HG03432 (cell line): ENCODE results near the gene IKZF1.

Source experiments
- ATAC-seq: cut with Tn5 transposase; IDR thresholded peaks from one replicate; pipeline ENCODE4 v1.9.1; 2021; ENCODE audit warnings: mild to moderate bottlenecking, moderate library complexity; ENCODE audit not compliant: unreplicated experiment

The IKZF1 gene

DNA sequence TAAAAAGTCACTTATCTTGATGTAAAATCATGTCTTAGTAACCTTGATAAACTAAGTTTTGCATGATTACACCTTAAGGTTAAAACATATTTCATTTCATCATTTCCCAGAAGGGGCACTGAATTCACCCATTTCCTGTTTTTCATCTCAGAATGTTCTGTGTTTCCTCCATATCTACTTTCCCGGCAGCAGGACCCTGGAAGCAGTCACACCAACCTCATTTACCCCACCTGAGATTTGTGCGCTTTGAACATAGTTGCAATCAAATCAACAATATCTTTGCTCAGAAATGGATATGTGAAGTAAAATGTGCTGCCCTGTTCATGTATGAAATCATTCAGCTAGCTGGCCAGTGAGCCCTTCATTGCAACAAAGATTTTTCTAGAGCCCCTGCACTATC lies 46.8 kb downstream of the IKZF1 start:
- no peak for ATAC-seq

DNA sequence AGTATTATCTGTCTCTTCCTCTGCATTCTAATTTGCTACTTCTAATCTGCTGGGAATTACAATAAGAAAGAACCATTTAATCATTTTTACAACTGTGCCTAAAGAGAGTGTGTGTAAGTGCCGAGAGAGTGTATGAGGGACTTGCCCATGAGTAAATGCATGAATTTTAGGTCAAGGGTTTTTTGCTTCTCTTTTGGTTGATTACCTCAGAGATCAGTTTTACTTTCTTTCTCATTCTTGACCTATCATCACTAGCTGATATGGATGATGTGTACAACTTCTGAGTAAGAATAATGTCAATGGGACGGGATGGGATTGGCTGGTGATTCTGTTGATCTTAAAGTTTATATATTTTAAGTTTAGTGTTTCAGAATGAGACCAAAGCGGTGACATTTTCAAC lies 47.8 kb downstream of the IKZF1 start:
- ATAC-seq = peak; percentile 86

DNA sequence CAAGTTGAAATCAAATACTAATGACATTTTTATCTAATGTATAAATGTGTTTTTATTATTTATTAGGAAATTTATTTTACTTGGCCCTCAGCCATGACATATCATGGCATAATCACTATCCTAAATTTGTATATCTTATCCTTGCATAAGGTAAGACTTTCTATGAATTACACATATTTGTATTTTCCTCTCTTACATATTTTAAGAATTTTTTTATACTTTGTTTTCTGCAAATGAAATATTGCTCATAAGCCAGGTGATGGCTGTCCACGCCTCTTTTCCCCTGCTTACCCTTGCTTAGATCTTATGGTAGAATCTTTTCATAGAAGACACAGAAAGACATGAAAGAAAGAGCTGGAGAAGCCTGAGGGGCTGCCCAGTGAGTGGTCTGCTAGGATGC lies 48.2 kb downstream of the IKZF1 start:
- no peak for ATAC-seq

DNA sequence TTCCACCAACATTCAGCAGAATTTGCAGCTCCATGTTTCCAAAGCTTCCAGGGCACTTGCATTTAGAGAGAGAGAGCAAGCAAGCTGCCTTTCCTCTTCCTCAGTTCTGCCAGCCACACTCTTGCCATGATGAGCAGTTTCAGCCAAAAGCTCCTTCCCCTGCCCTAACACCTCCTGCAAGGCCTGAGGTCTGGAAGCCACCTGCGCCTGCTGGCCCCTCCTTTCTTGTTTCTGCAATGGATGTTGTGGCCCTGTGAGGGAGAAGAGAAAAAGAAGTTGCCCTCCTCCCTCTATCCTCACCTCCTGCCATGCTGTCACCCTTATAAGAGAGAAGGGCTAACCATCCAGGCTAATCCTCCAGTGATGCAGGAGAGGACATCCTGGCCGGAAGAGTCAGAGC lies 48.7 kb downstream of the IKZF1 start:
- ATAC-seq = no peak

DNA sequence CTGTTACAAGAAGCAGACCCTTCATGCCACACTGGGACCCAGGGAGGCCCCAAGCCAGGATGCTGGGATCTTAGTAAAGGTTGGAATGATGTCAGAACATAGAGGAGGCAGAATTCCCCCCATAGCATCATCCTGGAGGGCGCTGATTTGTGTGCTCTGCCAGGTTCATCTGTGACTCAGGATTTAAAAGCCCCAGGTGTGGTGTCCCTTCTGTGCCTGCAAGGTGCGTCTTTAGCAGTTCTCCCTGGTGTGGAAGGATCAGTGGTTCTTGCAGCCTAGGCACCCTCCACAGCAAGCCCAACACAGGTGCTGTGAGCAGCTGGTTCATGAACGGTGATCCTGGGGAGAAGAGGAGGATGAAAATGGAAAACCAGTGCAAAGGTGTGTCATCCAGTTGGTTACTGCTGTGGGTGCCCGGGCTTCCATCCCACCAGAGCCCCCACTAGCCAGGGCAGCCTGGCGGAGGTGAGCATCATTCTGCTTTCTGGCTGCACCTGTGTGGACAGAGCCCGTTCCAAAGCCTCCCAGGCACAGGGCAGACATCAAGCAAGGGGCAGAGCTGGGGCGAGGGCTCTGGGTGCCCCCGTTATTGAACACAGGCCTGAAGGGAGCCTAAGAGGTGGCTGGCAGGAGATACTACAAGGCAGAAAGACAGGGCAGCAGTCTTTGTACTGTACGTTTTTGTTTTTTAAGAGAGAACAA lies 49.5 kb downstream of the IKZF1 start:
- no peak for ATAC-seq

DNA sequence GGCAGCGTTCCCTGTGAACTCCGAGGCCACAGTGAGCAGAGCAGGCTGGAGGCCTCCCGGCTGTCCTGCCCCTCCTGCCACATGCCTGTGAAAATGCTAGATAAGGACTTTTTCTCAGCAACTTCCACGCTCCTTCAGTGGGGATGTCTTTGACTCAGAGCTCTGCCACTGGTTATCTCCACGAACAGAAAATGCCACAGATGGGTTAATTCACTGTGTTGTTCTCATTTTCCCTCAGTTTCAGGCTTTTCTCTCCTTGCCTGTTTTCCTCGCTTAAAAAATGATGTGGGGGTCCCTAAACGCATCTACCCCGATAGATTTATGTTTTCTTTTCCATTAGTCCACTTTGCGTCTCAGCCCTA lies 51.3 kb downstream of the IKZF1 start:
- no peak for ATAC-seq

DNA sequence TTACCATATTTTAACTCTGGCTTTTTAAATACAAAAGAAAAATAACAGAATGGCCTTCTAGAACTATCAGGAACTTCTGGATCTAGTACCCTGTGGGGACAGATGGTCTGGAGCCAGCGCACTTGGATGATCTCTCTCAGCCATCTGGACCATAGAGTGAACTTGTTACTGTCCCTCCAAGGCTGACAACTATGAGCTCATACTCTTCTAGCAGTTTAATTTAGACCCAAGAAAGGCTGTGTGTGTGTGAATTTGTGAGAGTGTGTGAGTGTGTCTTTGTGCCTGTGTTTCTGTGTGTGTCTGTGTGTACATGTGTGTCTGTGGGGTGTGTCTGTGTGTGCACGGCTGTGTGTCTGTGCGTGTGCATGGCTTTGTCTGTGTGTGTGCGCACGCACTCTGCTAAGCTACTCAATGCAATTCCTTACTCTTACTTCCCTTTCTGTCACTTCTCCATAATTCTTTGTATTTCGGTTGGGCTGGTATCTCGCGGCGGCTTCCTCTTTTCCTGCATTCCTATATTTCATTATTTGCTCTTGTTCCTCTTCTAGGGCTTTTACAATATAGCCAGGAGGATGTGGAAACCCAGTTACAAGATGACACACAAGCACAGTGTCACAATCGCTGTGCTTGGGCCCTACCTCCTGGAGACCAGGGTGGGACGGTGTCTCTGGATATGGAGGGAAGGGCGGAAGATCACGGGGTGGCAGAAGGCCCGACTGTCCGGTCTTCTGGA lies 51.9 kb downstream of the IKZF1 start:
- ATAC-seq = no peak

DNA sequence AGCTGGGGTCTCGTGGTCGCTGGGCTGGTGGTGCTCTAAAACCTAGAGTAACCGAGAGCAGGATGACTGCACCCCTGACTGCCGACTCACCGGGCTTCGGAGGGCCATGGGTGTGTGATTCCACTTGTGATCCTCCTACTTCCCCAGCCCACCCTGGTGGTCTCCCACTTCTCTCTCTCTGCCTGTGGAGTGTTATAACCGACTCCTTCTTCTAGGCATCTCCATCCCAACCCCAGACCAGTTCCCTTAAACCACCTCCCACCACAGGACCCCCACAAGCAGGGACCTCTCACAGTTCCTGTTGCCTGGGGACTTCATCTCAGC lies 52.4 kb downstream of the IKZF1 start:
- no peak for ATAC-seq

DNA sequence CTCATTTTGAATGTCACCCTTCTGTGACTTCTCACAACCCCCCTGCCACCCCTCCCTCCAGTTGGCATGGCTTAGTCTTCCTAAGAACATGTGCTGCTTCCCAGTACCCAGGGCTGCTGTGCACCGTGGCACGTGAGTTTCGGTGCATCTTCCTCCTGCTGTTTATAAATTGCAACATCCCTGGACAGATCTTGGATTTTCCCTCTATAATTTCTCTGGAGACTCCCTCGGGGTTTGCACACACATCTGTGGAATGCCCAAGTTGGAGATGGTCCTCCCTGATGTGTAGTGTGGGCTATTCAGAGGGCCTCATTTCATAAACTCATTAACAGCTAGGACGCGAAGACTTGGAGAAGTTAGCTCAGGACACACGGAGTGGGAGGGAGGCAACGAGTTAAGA lies 52.9 kb downstream of the IKZF1 start:
- ATAC-seq = no peak

DNA sequence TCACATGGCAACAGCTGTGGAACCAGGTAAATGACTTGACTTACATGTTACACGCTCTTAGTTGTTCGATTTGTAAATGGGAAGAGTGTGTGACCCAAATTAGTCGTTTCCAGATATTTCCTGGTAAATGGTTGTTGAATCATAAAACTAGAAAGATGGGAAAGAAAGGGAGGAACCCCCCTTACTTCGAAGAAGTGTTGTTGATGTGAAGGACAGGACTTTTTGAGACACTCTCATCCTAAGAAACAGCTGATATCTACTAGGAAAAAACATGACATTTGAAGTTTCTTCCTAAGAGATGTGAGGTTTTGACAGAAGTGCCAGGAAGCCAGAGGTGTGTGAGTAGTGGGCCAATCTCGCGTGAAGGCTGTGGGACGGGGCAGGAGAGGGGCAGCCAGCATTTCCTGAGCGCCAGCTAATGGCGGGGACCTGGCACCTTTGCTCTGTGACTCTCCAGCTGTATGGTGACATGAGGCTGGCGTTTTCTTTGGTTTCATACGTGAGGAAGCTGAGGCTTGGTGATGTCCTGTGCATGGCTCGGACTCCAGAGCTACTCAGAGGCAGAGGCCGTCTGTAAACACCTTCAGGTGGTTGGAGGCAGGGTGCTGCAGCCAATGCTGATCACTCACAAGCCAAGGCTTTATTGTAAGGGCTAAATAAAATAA lies 53.7 kb downstream of the IKZF1 start:
- ATAC-seq = no peak

DNA sequence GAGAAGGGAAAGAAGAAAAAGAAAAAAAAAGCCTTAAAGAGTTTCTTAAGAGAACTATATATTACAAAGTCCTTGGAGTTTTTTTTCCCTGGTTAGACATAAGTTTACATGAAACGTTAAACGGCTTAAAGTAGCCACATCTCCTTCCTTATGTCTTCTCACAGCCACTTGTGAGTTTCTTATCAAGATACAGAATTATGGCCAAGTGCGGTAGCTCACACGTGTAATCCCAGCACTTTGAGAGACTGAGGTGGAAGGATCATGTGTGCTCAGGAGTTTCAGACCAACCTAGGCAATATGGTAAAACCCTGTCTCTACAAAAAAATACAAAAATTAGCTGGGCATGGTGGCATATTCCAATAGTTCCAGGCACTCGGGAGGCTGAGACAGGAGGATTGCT lies 54.3 kb downstream of the IKZF1 start:
- no peak for ATAC-seq

DNA sequence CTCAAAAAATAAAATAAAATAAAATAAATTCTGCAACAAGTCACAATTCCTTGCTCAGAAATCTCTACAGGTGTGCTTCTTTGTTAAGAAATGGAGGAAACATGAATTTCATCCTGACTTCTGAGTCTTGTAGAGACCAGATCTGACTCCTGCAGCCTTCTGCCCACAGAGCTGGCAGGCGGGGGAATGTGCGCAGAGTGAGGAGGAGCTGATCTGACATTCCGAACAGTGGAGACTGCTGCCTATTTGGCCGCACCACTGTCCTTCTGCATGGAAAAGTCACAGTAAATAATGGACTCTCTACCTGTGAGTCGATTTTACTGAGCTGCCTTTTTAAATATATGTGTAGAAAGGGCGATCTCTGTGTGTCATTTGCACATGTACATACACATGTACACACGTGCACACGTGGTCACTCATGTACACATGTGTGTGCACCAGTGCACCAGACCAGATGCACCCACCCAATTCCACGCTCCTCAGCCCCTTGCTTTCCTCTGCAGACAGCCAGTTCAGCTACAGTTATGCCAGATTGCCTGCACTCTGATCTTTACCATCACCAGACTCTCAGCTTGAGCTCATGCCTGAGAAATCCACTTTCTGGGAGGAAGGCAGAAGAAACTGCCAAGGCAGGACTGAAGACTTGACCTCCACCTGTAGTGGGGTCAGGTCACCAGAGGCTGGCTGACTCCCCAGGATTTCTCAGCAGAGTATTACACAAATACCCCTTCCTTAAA lies 54.9 kb downstream of the IKZF1 start:
- no peak for ATAC-seq

DNA sequence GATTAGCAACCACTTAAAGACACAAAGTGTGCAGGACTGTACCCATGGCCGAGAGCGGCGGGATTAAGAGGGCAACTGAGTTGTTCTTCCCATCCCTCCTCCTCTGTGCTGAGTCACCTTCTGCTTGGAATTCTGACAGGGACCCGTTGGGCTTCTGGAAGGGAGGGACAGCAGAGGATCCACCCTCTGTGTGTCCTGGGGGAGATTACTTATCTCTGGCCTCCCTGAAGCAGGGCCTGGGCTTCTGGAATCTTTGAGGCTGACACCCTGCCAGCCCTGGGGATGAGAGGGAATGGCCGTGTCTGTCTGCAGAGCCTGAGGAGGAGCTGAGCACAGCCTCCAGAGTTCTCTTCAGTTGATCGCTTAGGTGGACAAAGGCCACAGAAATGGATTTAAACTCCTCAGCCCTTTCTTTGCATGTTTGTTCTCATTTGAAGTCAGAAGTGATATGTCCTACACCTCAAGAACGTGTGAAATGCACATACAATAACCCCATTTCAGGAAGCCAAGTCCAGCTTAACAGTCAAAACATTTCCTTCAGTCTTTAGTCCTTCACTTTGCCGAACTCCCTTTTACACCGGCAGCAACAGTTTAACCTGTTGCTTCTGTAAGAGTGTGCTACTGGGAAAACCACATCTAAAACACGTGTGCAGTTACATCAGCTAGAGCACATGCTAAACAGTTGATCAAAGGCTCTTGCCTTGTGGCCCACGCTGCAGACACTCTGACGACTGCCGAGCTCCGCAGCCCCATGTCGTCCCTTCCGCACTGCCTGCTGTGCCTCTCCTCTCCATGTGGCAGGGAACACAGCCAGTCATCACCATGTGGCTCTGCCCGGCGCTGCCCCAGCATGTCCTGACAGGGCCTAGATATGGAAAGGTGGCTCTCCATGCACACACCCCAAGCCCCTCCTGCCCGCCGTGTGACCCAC lies 55.7 kb downstream of the IKZF1 start:
- no peak for ATAC-seq

DNA sequence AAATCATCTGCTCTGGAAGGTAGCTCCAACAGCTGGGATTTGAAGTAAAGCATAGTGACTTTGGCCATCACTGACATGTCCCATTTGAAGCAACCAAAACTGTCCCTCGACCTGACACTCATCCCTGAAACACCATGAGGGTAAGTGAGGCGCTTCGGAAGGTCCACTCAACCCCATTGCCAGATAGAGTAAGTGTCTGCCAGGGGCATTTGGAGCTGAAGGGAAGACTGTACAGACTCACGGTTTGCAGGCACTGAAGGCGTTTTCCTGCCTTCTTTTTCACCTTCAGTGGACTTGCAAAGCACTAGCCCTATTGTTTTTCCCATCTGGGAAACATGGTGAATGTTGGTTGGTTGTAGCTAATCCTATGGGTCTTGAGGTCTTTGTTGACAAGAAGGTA lies 57.6 kb downstream of the IKZF1 start:
- no peak for ATAC-seq

DNA sequence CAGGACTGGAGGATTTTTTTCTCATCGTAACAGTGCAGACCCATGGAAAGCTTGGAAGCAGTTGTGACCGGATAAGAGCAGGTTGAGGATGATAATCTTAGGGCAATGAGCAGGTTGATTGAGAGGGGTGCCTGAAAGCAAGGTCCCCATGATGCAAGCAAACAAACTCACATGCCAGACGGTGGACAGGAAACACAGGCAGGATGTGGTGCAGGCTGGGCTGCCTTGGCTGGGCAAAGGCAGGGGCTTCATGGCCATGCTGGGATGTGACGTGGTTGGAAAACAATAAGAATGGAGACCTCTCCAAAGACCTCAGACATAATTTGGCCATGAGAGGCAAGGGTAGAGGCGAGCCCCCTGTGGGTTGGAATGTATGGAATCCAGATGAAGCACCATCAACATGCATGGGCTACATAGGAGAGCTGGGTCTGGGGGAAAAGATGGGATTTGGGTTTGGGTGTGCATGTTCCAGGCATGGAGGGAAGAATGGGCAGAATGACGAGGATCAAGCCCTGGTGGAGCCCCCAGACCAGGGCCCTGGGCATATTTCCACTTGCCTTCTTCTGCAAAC lies 58.3 kb downstream of the IKZF1 start:
- ATAC-seq = peak; percentile 63

DNA sequence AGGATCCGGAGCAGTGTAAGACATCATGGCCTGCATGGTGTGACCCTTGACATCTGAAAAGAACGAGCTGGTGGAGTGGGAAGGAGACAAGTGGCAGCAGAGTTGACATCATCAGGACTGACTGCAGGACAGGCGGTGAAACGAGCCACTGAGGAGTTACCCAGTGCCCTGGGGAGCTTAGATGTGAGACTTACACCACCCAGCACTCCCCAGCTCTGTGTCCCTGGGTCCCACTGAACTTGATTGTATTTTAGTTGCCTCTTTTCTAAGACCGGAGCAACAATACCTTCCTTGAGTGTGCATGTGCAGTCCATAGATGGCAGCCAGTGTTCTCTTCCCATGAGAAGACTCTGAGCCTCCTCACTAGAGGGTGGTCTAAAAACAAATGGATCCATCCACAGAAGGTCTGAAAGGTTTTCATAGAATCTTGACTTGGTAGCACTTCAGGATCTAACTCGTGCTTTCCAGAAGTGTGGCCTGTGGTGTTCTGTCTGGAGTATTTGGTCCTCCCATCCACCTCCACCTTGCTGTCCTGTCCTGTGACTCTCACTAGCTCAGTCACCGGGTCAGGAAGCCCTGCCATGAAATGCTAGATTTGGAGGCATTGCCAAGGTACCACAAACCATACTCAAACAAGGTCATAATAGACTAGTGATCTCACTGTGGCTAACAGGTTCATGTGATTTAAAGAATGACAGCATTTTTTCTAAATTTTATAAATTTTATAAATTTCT lies 59.0 kb downstream of the IKZF1 start:
- no peak for ATAC-seq

DNA sequence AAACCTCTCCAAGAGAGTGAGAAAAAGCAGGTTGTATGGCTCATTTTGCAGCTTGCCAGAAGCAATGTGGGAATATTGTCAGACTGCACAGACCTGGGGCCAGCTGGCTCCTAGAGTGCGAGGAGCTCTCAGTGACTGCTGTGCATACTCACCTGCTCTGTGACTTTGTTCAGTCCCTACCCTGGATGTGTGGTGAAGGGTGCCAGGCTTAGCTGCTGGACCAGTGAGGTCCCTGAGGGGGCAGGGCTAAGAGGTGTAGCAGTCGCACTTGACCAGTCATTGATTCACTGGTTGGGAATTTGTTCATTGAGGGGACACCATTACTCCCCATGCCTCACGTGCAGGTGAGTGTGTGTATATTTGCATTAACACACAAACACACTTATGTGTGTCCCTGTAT lies 60.1 kb downstream of the IKZF1 start:
- no peak for ATAC-seq

DNA sequence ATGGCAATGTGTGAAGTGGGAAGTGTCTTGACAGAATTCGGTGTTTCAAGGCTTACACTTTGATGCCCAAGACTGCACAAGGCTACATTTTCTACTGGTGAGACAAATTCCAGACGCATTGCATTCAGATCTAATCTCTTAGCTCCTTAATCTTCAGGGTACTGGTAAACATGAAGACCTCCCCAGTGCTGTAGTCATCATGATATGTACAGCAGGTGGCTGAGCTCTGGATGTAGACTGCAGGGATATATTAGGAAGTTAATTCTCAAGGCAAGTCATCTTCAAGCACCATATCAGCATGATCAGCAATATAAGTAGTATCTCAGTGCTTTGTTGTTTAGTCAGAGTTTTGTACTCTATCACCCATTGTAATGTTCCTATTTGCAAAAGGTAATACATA lies 61.8 kb downstream of the IKZF1 start:
- ATAC-seq = no peak

DNA sequence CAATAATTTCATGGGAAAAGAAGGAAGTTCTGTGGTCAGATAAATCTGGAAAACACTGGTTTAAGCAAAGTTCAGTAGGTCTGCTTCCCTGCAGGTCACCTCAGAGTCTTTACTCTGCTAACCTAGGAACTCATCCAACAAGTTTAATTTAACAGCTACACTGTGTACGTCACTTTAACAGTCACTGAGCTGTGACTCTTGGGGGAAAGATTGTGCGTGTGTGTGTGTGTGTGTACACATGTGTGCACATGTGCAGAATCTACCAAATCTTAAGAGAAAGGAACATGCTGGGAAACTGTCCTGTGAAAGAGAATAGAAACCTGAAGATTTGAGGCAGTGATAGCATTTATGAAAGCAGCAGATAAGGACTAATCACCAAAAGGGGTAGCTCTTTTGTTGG lies 62.6 kb downstream of the IKZF1 start:
- ATAC-seq = no peak

DNA sequence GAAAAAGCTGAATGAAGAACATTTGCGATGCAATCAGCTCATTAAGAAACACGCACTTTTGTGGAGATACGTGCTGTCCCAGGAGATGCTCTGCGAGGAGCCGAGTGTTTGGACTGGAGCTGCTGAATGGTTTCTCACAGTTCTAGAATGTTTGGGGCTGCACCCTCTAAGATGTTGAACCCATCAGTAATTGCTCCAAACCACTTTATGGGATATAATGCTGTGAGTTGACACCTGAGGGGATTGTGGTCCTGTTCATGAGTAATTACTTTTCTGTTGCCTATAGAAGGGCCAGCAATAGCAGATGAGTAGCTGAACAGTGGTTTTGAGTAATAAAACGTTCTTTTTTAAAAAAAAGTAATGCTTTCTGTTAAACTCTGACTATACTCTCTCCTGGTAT lies 63.1 kb downstream of the IKZF1 start:
- no peak for ATAC-seq
